Vagina (tissue), 2 donors: ENCODE results near the gene IKZF3. TPM values are rescaled to one million over a fixed set of nuclear protein-coding genes. Genes with fewer than 3 reads are reported as not detected.
"Not testable (repeated sequence)": the region's sequence is repeated elsewhere in the genome, so short reads cannot be mapped to it uniquely, and the experiment has no call there.

ENCODE experiments used
- DNase-seq, 2 donors: peaks; one replicate each; pipeline ENCODE4 v3.0.0-alpha.2; 2017; ENCODE audit errors: extremely low spot score in 2 of 2
- H3K27ac ChIP-seq: fragments of 200-600 bp; sonication (generic); one replicate; pipeline ENCODE4 v1.5.1; 2019
- H3K27me3 ChIP-seq: fragments of 200-600 bp; sonication (generic); one replicate; pipeline ENCODE4 v1.5.1; 2019
- H3K36me3 ChIP-seq, 2 donors: fragments of 200-600 bp; sonication (generic); one replicate each; pipeline ENCODE4 v1.5.1; 2017 to 2019
- H3K4me1 ChIP-seq: fragments of 200-600 bp; sonication (generic); one replicate; pipeline ENCODE4 v1.5.1; 2019
- H3K4me3 ChIP-seq, 2 donors: fragments of 200-600 bp; sonication (generic); 1 replicate in 1 of 2; 2 replicates in 1 of 2; pipeline ENCODE4 v1.5.1; 2016 to 2019
- H3K9me3 ChIP-seq: fragments of 200-600 bp; sonication (generic); one replicate; pipeline ENCODE4 v1.5.1; 2019
- POLR2A ChIP-seq, 2 donors: fragments of 450-650 bp; IDR thresholded peaks; one replicate each; pipeline ENCODE4 v1.6.1; 2017; ENCODE audit warnings: antibody characterized with exemption in 2 of 2, mild to moderate bottlenecking in 2 of 2, moderate library complexity in 2 of 2
- POLR2AphosphoS5 ChIP-seq, 2 donors: sonication (generic); formaldehyde crosslinking; IDR thresholded peaks; one replicate each; pipeline ENCODE4 v1.9.0; 2017; ENCODE audit warnings: antibody characterized with exemption in 2 of 2, mild to moderate bottlenecking in 2 of 2, low read depth in 1 of 2; ENCODE audit not compliant: insufficient read depth in 1 of 2
- intact Hi-C: fragments of 100-400 bp; cut with DNase I; formaldehyde crosslinking; loops from one replicate; pipeline ENCODE4 v1.15.1; 2023
- total RNA-seq: library from RNA; depleted of rRNA; stranded (reverse); fragments of >200 nt; gene quantifications from one replicate; pipeline ENCODE4 v1.2.3, GENCODE V29; 2016
- TF ChIP-seq, protein P1 (sequence below), 3 experiments: fragments of 450-650 bp in 2 of 3; fragments of 200-600 bp in 1 of 3; sonication (generic) in 1 of 3; IDR thresholded peaks; one replicate each; pipeline ENCODE4 v1.5.1; 2017 to 2019; ENCODE audit warnings: antibody characterized with exemption in 3 of 3, mild to moderate bottlenecking in 2 of 3, moderate library complexity in 2 of 3

Gene IKZF3
- total RNA-seq, 1 donor from 2014 or later = 5.9 TPM

DNA sequence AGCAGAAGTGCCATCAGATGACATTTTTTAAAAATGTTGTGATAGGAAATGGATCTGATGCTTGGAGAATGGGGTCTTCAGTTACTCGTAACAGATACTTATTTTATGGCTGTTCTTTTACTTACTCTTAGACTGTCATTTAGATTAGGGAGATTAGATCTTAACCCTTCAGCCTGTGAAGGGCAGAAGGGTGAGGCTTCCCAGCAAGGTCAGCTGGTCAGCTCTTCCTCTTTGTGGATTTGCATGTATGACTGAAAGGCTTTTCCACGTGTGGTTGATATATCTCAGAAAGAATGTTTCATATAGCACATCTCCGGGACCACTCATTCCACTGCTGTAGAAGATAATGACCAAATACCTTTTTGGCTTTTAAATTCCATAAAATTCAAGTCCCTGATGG is 98.9 kb downstream of the IKZF3 start:
- intact Hi-C loops = no loop called here
- H3K27me3 ChIP-seq = no peaks in the 10 kb centered on the region
- H3K9me3 ChIP-seq = no peaks in the 10 kb centered on the region

DNA sequence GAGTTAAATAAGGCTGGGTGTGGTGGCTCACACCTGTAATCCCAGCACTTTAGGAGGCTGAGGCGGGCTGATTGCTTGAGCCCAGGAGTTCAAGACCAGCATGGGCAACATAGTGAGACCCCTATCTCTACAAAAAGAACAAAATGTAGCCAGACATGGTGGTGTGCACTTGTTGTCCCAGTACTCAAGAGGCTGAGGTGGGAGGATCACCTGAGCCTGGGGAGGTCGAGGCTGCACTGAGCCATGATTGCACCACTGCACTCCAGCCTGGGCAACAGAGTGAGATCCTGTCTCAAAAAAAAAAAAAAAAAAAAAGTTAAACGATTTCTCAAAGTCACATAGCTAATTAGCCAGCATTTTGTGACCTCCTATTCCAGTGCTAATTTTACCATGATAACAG is 99.9 kb downstream of the IKZF3 start:
- H3K4me3 ChIP-seq, H3K27ac ChIP-seq, H3K9me3 ChIP-seq, intact Hi-C loops, H3K4me1 ChIP-seq, H3K27me3 ChIP-seq, H3K36me3 ChIP-seq, DNase-seq: not testable (repeated sequence)

More for the DNA sequence above, 98.9 kb downstream of the IKZF3 start:
- no peak for DNase-seq
- H3K4me3 ChIP-seq = no peak overlapping the region
- no peak overlapping the region for H3K27ac ChIP-seq
- H3K4me1 ChIP-seq = no peaks in the 10 kb centered on the region
- H3K36me3 ChIP-seq = no peaks in the 10 kb centered on the region
- TF ChIP-seq POLR2A (IDR thresholded peaks at IDR 0.05) (no peak), POLR2AphosphoS5 (IDR thresholded peaks at IDR 0.05; ENCODE audit: insufficient read depth in 1 of 2, low read depth in 1 of 2) (no peak)
- TF ChIP-seq, protein P1, sequence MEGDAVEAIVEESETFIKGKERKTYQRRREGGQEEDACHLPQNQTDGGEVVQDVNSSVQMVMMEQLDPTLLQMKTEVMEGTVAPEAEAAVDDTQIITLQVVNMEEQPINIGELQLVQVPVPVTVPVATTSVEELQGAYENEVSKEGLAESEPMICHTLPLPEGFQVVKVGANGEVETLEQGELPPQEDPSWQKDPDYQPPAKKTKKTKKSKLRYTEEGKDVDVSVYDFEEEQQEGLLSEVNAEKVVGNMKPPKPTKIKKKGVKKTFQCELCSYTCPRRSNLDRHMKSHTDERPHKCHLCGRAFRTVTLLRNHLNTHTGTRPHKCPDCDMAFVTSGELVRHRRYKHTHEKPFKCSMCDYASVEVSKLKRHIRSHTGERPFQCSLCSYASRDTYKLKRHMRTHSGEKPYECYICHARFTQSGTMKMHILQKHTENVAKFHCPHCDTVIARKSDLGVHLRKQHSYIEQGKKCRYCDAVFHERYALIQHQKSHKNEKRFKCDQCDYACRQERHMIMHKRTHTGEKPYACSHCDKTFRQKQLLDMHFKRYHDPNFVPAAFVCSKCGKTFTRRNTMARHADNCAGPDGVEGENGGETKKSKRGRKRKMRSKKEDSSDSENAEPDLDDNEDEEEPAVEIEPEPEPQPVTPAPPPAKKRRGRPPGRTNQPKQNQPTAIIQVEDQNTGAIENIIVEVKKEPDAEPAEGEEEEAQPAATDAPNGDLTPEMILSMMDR (IDR thresholded peaks at IDR 0.05) = no peak

DNA sequence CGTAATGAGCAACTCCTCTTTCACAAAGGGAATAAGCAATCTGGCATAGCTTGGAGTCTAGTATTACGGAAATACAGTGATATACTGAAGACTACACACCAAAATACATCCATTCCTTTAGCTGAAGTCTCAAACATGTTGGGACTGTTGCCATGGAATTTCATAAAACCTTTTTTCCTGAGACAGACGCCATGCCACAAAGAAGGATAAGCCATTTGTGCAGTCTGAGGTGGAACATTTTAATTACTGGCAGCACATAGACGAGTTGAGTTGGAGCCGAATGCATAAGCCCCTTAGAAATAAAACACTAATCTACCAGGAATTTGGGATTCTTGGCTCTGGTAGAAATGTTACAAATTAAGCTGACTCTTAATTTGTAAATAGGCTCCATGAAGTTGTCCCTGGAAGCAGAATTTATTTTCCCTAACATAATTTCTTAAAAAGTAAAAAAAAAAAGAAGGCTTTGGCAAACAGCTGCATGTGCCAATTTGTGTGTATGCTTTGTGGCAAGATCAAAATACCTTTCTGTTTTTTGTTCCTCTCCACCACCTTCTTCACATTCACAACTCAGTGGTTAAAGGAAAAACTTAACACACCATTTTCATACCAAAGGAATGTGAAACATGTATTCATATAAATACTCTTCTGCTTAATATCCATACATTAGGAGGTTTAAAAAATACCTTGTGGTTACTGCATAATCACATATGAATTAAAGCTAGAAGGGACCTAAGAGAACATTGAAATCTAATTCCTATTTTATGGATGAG is 100.9 kb downstream of the IKZF3 start:
- H3K4me1 ChIP-seq = no peaks in the 10 kb centered on the region
- H3K27ac ChIP-seq = no peak overlapping the region
- H3K36me3 ChIP-seq = no peaks in the 10 kb centered on the region
- no peaks in the 10 kb centered on the region for H3K9me3 ChIP-seq
- TF ChIP-seq POLR2AphosphoS5 (IDR thresholded peaks at IDR 0.05; ENCODE audit: insufficient read depth in 1 of 2, low read depth in 1 of 2) (no peak), POLR2A (IDR thresholded peaks at IDR 0.05) (no peak)
- TF ChIP-seq, protein P1 (IDR thresholded peaks at IDR 0.05) = no peak
- DNase-seq = no peak
- no peak overlapping the region for H3K4me3 ChIP-seq
- intact Hi-C loops = no loop called here
- H3K27me3 ChIP-seq = no peaks in the 10 kb centered on the region

DNA sequence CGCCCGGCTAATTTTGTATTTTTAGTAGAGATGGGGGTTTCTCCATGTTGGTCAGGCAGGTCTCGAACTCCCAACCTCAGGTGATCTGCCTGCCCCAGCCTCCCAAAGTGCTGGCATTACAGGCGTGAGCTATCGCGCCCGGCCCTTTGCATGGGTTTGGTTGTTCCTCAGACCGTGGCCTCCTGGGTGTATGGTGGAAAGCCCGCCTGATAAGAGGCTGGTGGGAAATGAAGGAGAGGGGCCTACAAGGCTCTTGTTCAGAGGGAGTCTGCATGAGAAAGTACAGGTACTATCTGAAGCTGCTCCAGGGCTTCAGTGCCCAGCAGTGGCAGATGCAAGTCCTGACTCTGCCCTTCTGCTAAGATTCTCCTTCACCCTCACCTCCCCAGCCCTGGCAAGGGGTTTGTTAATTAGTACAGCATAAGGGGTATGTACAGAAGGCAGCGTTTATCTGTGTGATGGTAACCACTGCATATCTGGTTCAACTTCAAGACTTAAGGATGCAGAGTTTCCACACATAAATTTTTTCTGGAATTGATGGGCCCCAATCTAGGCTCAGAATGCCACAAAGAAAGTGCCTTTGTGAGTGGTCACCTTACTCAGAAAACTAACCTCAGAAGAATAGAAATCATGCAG is 102.1 kb downstream of the IKZF3 start:
- DNase-seq = peak in 1 of 2 donors; percentile 64
- Histone ChIP-seq H3K27me3 (no peaks in the 10 kb centered on the region), H3K4me1 (no peaks in the 10 kb centered on the region), H3K9me3 (no peaks in the 10 kb centered on the region), H3K36me3 (no peaks in the 10 kb centered on the region), H3K27ac (no peak overlapping the region), H3K4me3 (no peak overlapping the region)
- TF ChIP-seq POLR2A (IDR thresholded peaks at IDR 0.05) = no peak
- TF ChIP-seq, protein P1 (IDR thresholded peaks at IDR 0.05) = no peak
- no peak for TF ChIP-seq POLR2AphosphoS5 (IDR thresholded peaks at IDR 0.05; ENCODE audit: insufficient read depth in 1 of 2, low read depth in 1 of 2)
- intact Hi-C loops = no loop called here

DNA sequence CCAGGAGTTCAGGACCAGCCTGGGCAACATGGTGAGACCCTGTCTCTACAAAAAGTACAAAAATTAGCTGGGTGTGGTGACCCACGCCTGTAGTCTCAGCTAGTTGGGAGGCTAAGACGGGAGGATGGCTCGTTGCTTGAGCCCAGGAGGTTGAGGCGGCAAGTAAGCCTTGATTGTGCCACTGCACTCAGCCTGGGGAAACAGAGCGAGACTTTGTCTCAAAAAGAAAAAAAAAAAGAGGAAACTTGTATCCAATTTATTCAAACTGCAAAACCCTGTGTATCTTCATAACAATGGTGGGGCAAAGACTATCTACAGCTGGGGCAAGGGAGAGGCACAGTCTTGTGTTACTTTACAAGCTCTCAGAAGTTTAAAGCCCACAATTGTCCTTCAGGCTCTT is 104.9 kb downstream of the IKZF3 start:
- Histone ChIP-seq H3K36me3 (no peaks in the 10 kb centered on the region), H3K27ac (no peak overlapping the region), H3K4me3 (no peak overlapping the region), H3K9me3 (no peaks in the 10 kb centered on the region), H3K27me3 (no peaks in the 10 kb centered on the region), H3K4me1 (peaks cover 16% of the 10 kb centered on the region)
- intact Hi-C loops = no loop called here
- TF ChIP-seq POLR2AphosphoS5 (IDR thresholded peaks at IDR 0.05; ENCODE audit: insufficient read depth in 1 of 2, low read depth in 1 of 2) (no peak), POLR2A (IDR thresholded peaks at IDR 0.05) (no peak)
- TF ChIP-seq, protein P1 (IDR thresholded peaks at IDR 0.05) = no peak
- DNase-seq = no peak
